ACHN (cell line): ENCODE results near the gene CYSRT1.

Experiments used
- DNase-seq: peaks from one replicate; pipeline ENCODE4 v3.0.0-alpha.2; 2015
- in situ Hi-C: cut with HindIII; loops from 2 replicates; pipeline ENCODE4 v1.10.0; 2017; ENCODE audit warnings: low sequenced_read_pairs, low pct_ligation_motif_present, low pct_unique_long_range_greater_than_20kb

Gene CYSRT1

GRCh38 chr9:137204731-137205125 lies 20.2 kb upstream of the CYSRT1 start:
- DNase-seq = no peak
- in situ Hi-C loops = no loop called here

DNA sequence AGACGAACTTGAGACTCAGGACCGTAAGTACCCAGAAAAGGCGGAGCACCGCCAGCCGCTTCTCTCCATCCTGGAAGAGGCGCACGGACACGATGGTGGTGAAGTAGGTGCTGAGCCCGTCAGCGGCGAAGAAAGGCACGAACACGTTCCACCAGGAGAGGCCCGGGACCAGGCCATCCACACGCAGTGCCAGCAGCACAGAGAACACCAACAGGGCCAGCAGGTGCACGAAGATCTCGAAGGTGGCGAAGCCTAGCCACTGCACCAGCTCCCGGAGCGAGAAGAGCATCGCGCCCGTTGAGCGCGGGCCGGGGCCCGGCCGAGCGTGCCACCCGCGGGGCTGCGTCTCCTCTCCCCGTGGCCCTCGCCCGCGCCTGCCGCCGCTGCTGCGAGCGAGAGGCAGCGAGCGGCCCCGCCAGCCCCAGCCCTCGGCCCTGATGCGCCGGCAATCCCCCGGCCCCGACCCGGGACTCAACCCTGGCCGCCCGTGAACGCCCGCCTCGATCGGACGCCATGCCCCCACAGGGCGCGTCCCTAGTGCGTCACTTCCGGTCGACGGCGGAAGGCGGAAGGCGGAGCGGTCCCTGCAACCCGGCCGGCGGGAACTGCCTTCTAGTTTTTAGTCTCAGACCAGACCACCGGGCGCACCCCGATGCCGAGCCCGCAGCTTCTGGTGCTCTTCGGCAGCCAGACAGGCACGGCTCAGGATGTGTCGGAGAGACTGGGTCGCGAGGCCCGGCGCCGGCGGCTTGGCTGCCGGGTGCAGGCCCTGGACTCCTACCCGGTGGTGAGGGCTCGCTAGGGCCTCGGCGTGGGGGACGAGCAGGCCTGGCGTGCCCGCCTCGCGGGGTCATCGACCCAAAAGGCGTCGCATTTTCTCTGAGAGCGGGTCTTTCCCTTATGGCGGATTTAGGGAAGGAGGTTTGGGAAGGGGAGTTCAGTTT lies 19.6 kb upstream of the CYSRT1 start, which contains the start of the genes NDOR1 and TMEM203:
Gene NDOR1, plus strand, starts transcription at position 575 of the 944 bp plus-strand sequence. Its CDS starts 78 bp downstream, at position 653.
Gene TMEM203, minus strand, starts transcription at position 523 of the 944 bp plus-strand sequence. Its CDS starts 234 bp downstream, at position 289.
- peak; percentile 80 for DNase-seq
- in situ Hi-C loops = no loop called here

- DNase-seq = no peak
- in situ Hi-C loops = no loop called here
These were observed 18.4 kb upstream of the CYSRT1 start for GRCh38 chr9:137206602-137207001.

GRCh38 chr9:137211532-137211931 lies 13.4 kb upstream of the CYSRT1 start:
- DNase-seq = no peak
- in situ Hi-C loops = no loop called here

DNA sequence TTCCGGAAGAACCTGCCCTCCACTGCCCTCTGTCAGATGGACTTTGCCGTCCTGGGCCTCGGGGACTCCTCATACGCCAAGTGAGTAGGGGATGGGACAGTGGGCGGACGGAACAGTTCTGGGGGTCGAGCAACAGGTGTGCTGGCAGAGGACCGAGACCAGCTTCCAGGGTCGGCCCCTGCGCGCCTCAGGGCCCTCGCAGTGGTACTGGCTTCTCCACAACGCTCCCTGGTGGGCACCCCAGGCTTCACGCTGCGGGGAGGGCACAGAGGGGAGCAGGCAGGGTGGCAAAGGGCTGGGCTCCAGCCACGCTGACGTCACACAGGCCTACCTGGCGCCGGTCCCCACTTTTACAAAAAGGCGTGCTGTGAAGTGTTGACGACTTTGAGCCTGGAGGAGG lies 12.5 kb upstream of the CYSRT1 start:
- DNase-seq = no peak
- in situ Hi-C loops = no loop called here

GRCh38 chr9:137213160-137214060 lies 11.6 kb upstream of the CYSRT1 start:
- in situ Hi-C loops = no loop called here

GRCh38 chr9:137214620-137215019 lies 10.4 kb upstream of the CYSRT1 start:
- no peak for DNase-seq
- in situ Hi-C loops = no loop called here

More at GRCh38 chr9:137213160-137214060, 11.6 kb upstream of the CYSRT1 start:
- DNase-seq = no peak

DNA sequence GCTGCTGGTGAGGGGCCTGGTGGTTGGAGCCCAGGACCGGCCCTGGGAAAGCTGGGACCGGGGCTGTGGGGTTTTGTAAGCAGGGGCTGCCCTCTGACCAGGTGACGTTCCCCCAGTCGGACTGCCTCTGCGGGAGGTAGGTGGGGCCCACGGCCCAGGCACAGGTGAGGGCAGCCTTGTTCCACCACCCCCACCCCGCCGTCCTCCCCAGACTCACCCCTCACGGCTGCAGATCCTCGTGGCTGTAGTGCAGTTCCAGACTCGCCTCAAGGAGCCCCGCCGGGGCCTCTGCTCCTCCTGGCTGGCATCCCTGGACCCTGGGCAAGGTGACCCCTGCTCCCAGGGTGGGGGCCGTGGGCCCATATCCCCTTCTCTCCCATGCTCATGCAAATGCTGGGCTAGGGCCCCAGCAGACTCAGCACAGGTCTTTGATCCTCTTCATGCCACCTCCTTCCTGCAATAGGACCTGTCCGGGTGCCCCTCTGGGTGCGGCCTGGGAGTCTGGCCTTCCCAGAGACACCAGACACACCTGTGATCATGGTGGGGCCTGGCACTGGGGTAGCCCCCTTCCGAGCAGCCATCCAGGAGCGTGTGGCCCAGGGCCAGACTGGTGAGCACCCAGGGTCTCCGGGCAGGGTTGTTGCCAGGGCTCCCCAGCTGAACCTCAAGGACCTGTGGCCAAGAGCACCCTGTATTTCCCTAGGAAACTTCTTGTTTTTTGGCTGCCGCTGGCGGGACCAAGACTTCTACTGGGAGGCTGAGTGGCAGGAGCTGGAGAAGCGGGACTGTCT lies 9.6 kb upstream of the CYSRT1 start:
- in situ Hi-C loops = no loop called here
- DNase-seq = no peak

DNA sequence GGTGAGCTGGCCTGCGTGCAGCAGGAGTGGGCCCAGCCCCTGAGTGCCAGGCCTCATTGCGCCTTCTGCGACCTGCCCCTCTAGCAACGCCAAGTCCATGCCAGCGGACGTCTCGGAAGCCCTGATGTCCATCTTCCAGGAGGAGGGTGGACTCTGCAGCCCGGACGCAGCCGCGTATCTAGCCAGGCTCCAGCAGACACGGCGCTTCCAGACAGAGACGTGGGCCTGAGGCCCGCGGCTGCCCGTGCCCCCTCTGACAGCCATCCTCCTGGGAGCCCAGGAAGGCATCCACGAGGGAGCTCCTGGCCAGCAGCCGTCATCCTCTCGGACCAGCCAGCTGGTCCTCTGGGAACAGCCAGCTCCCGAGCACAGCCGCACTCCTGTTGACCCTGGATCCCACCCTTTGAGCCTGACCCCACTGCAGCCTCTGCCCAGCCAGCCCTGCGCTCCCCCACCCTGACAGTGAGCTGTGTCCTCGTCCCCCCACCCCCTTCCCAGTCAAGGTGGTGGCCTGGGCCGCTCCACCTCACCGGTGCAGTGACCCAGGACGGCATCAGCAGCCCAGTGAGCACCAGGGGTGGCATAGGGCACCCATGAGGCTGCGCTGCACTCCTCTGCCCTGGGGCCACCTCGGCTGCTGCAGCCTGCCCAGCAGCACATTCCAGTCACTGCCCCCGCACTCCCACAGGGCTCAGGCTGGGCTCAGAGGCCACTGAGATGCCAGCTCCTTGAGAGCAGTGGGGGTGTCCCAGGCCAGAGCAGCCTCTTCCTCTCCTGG lies 8.6 kb upstream of the CYSRT1 start:
- DNase-seq = no peak
- in situ Hi-C loops = no loop called here

DNA sequence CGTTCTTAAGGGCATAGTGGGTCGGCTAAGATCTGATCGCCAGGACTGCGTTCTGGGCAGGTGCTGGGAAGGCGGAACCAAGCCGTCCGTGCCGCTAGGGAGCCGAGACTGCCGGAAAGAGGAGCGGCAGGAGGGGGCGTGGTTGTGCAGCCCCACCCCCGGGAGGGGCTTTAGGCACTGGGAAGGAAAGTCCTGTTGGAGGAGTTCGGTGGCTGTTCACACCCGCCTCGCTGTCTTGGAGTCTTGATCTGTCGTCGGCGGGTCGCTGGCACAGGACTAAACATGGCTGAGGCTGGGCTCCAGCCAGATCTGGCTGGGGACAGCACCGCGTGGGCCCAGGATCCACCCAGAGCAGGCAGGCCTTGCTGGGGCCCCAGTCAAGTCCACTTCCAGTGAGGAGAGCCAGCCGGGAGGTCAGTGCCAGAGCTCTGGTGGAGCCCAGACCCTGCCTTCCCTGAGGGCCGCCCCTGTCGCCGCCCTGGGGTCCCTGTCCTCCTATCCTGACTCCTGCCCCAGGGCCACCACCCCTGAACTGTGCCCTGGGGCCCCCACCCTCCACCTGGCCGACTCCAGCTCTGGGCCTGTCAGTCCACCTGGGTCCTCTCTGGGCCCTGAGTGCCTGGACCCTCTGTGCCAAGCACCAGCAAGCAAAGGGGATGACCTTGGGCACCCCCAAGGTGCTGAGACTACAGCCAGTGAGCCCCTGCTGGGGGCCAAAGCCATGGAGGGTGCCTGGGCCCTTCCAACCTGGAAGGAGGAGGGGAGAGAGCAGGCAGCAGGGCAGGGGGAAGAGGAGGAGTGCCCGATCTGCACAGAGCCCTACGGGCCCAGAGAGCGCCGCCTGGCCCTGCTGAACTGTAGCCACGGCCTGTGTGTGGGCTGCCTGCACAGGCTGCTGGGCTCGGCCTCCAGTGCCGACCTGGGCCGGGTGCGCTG lies 7.4 kb upstream of the CYSRT1 start:
- in situ Hi-C loops = no loop called here
- DNase-seq = peak; percentile 75

DNA sequence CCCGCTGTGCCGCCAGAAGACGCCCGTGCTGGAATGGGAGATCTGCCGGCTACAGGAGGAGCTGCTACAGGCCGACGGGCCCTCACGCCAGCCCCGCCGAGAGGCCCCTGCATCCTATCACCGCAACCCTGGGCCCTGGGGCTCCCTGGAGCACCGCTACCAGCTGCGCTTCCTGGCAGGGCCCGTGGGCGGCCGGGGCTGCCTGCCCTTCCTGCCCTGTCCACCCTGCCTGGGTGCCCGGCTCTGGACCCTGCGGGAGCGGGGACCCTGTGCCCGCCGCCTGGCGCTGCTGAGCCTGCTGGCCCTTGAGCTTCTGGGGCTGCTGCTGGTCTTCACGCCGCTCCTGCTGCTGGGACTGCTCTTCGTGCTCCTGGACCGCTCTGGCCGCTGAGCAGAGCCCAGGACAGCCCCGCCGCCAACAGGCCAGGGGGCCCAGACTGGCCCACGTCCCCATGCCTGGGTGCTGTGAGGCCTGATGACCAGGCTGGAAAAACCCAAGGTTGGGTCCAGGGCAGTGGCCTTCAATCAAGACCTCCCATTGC lies 6.7 kb upstream of the CYSRT1 start:
- in situ Hi-C loops = no loop called here

GRCh38 chr9:137218754-137219271 lies 6.2 kb upstream of the CYSRT1 start:
- peak; percentile 41 for DNase-seq
- in situ Hi-C loops = no loop called here

More for the DNA sequence above, 6.7 kb upstream of the CYSRT1 start:
- no peak for DNase-seq

GRCh38 chr9:137219757-137220316 lies 5.1 kb upstream of the CYSRT1 start:
- in situ Hi-C loops = no loop called here
- DNase-seq = no peak

- in situ Hi-C loops = no loop called here
- no peak for DNase-seq
These were observed 4.5 kb upstream of the CYSRT1 start for GRCh38 chr9:137220317-137221094.

DNA sequence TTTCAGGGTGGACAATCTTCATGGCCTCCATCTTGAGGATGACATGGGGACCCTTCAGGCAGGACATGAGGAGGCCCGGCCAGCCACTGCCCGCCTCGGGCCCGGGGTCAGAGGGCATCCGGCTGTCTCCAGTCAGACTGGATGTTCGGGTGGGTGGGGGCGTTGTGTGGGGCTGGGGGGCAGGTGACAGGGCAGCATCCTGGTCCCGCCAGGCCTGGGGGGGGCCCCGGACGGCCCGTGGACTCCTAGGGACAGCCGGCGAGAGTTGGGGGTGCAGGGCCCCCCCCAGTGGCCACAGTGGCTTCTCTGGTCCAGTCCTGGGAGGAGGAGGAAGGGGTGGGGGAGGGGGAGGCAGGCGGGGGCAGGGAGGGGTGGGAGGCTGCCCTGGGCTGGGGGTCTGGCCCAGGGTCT lies 3.9 kb upstream of the CYSRT1 start:
- in situ Hi-C loops = no loop called here
- DNase-seq = no peak
